Spleen (tissue), 7 donors: ENCODE measurements around the gene PTCH1.

Experiments used
- POLR2A ChIP-seq, 3 donors: fragments of 450-650 bp; IDR thresholded peaks; one replicate each; pipeline ENCODE4 v1.5.1; 2017; ENCODE audit warnings: antibody characterized with exemption in 3 of 3, mild to moderate bottlenecking in 1 of 3
- POLR2AphosphoS5 ChIP-seq, 3 donors: sonication (generic); formaldehyde crosslinking; IDR thresholded peaks; one replicate each; pipeline ENCODE4 v1.5.1; 2017; ENCODE audit warnings: antibody characterized with exemption in 3 of 3
- TF ChIP-seq, protein P1 (sequence below), 11 experiments: fragments of 200-600 bp in 7 of 11; fragments of 450-650 bp in 4 of 11; sonication (generic) in 4 of 11; IDR thresholded peaks in 8 of 11; conservative IDR thresholded peaks in 3 of 11; 1 replicate in 7 of 11; 2 replicates in 4 of 11; pipeline versions ENCODE4 v1.4.0 to v1.8.0; 2016 to 2021; ENCODE audit warnings: antibody characterized with exemption in 11 of 11, inconsistent platforms in 4 of 11, mild to moderate bottlenecking in 1 of 11
- donor health status: DM: no; HTN: no; CAD: no; lungs with moderate emphysema.
- donor health status: DM: no; HTN: no; CAD: no.
- donor health status: DM: no; HTN: no; CAD: no.

DNA sequence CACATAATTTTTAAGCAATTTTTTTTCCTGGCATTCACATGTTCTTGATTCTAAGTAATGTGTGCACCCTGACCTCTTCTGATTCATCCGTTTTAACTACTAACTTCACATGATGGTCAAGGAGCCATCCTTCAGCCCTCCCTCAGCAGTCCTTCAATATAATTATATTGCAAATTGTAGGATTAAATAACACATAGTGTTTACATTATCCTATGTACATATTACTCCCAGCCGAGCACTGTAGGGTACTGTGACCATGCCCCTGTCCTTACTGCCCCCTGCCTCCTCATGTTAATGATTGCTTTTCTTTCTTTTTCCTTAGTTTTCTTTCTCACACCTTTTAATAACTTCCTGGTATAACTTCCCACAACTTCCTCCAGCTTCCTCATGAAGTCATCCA lies 103.0 kb downstream of the PTCH1 start:
- TF ChIP-seq, protein P1, sequence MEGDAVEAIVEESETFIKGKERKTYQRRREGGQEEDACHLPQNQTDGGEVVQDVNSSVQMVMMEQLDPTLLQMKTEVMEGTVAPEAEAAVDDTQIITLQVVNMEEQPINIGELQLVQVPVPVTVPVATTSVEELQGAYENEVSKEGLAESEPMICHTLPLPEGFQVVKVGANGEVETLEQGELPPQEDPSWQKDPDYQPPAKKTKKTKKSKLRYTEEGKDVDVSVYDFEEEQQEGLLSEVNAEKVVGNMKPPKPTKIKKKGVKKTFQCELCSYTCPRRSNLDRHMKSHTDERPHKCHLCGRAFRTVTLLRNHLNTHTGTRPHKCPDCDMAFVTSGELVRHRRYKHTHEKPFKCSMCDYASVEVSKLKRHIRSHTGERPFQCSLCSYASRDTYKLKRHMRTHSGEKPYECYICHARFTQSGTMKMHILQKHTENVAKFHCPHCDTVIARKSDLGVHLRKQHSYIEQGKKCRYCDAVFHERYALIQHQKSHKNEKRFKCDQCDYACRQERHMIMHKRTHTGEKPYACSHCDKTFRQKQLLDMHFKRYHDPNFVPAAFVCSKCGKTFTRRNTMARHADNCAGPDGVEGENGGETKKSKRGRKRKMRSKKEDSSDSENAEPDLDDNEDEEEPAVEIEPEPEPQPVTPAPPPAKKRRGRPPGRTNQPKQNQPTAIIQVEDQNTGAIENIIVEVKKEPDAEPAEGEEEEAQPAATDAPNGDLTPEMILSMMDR (IDR thresholded peaks at IDR 0.05 in 8 of 11, conservative IDR thresholded peaks at IDR 0.05 in 3 of 11): no peak
- TF ChIP-seq POLR2A (IDR thresholded peaks at IDR 0.05): no peak
- no peak for TF ChIP-seq POLR2AphosphoS5 (IDR thresholded peaks at IDR 0.05)
